A673 (cell line): ENCODE results near the gene NBAS. TPM values are rescaled to one million over a fixed set of nuclear protein-coding genes. Genes with fewer than 3 reads are reported as not detected.
"Not testable (repeated sequence)": the region's sequence is repeated elsewhere in the genome, so short reads cannot be mapped to it uniquely, and the experiment has no call there.

Experiments used
- BruUV-seq: library from RNA; stranded (reverse); fragments of 400-500 nt; replicated peaks from 2 replicates; lab custom pipeline; 2021; lab: Mats Ljungman, UMichigan
- CTCF ChIA-PET: fragments of 300-600 bp; sonication (Branson Sonifier 250); formaldehyde crosslinking; loops from one replicate; lab custom pipeline; 2022; ENCODE audit warnings: antibody characterized with exemption; lab: Charles Lee
- POLR2A ChIA-PET: fragments of 300-600 bp; sonication (Branson Sonifier 250); formaldehyde crosslinking; loops from one replicate; lab custom pipeline; 2022; ENCODE audit warnings: antibody characterized with exemption; ENCODE audit not compliant: low non-redundant PET; lab: Charles Lee
- DNase-seq: peaks from one replicate; pipeline ENCODE4 v3.0.0-alpha.2; 2015; ENCODE audit warnings: low spot score
- H3K27ac ChIP-seq: fragments of 200-600 bp; sonication (generic); 2 replicates; pipeline ENCODE4 v1.5.1; 2016; ENCODE audit warnings: mixed run types, low read depth, mild to moderate bottlenecking, mixed read lengths, antibody characterized with exemption, low read length; ENCODE audit not compliant: poor library complexity, severe bottlenecking
- H3K27me3 ChIP-seq: fragments of 200-600 bp; sonication (generic); replicated peaks from 2 replicates; pipeline ENCODE4 v1.6.1; 2017; ENCODE audit warnings: mixed run types, low read depth, mild to moderate bottlenecking, mixed read lengths, antibody characterized with exemption, low read length; ENCODE audit not compliant: insufficient read depth, poor library complexity
- H3K36me3 ChIP-seq: fragments of 200-600 bp; sonication (generic); 2 replicates; pipeline ENCODE4 v1.6.1; 2016; ENCODE audit warnings: mixed run types, mild to moderate bottlenecking, mixed read lengths, antibody characterized with exemption, low read length; ENCODE audit not compliant: insufficient read depth, poor library complexity, severe bottlenecking
- H3K4me1 ChIP-seq: fragments of 200-600 bp; sonication (generic); 2 replicates; pipeline ENCODE4 v1.6.1; 2017; ENCODE audit warnings: mixed run types, mild to moderate bottlenecking, mixed read lengths, antibody characterized with exemption, low read length; ENCODE audit not compliant: insufficient read depth, poor library complexity, severe bottlenecking
- H3K4me3 ChIP-seq: fragments of 200-600 bp; sonication (generic); 2 replicates; pipeline ENCODE4 v1.5.1; 2016; ENCODE audit warnings: low read depth, mixed run types, mild to moderate bottlenecking, mixed read lengths, low read length; ENCODE audit not compliant: poor library complexity, severe bottlenecking
- H3K9me3 ChIP-seq: fragments of 200-600 bp; sonication (generic); 2 replicates; pipeline ENCODE4 v1.6.1; 2016; ENCODE audit warnings: mixed run types, low read depth, mild to moderate bottlenecking, mixed read lengths, antibody characterized with exemption, low read length; ENCODE audit not compliant: poor library complexity, severe bottlenecking
- CTCF ChIP-seq: fragments of 300-800, 200-600 bp; sonication (generic); conservative IDR thresholded peaks from 2 replicates; pipeline ENCODE4 v1.5.1; 2017; ENCODE audit warnings: low read depth, mild to moderate bottlenecking, antibody characterized with exemption, low read length, moderate library complexity, mixed read lengths
- EZH2 ChIP-seq: fragments of 200-600 bp; sonication (generic); IDR thresholded peaks from 2 replicates; pipeline ENCODE4 v1.6.1; 2017; ENCODE audit warnings: borderline replicate concordance, low read depth, mild to moderate bottlenecking, mixed read lengths, antibody characterized with exemption, low read length; ENCODE audit not compliant: poor library complexity, severe bottlenecking
- intact Hi-C: fragments of 100-400 bp; cut with micrococcal nuclease; formaldehyde crosslinking; loops from one replicate; pipeline ENCODE4 v1.10.0; 2022; ENCODE audit not compliant: unreplicated experiment
- total RNA-seq: library from RNA; stranded (reverse); gene quantifications from 2 replicates; pipeline ENCODE4 v1.2.3, GENCODE V29; 2021

The NBAS gene
- total RNA-seq, 1 experiment from 2014 or later, result 38.7 TPM

- BruUV-seq, result no TSS peak
- H3K4me3 ChIP-seq, result no peak overlapping the region
- peaks cover 8% of the 10 kb centered on the region for H3K4me1 ChIP-seq
- POLR2A ChIA-PET, result no interaction called here
- DNase-seq, result no peak
- intact Hi-C loops, result no loop called here
- H3K9me3 ChIP-seq, result no peaks in the 10 kb centered on the region
- H3K36me3 ChIP-seq, result no peaks in the 10 kb centered on the region
- no peak overlapping the region for H3K27ac ChIP-seq
- no peaks in the 10 kb centered on the region for H3K27me3 ChIP-seq
- TF ChIP-seq CTCF, result no peak
- TF ChIP-seq EZH2, result no peak
- CTCF ChIA-PET, result no interaction called here
Measured at GRCh38 chr2:15218423-15219086, 342.6 kb downstream of the NBAS start.

- no peak overlapping the region for H3K4me3 ChIP-seq
- CTCF ChIA-PET, result no interaction called here
- H3K36me3 ChIP-seq, result no peaks in the 10 kb centered on the region
- BruUV-seq, result no TSS peak
- DNase-seq, result no peak
- no peaks in the 10 kb centered on the region for H3K27me3 ChIP-seq
- H3K4me1 ChIP-seq, result peaks cover 8% of the 10 kb centered on the region
- H3K9me3 ChIP-seq, result no peaks in the 10 kb centered on the region
- TF ChIP-seq CTCF, result no peak
- no peak for TF ChIP-seq EZH2
- H3K27ac ChIP-seq, result no peak overlapping the region
- intact Hi-C loops, result no loop called here
- POLR2A ChIA-PET, result no interaction called here
Measured at GRCh38 chr2:15212249-15212648, 348.9 kb downstream of the NBAS start.

GRCh38 chr2:15210542-15210941 is 350.6 kb downstream of the NBAS start:
- intact Hi-C loops, H3K4me1 ChIP-seq, POLR2A ChIA-PET, H3K4me3 ChIP-seq, DNase-seq, CTCF ChIA-PET, H3K27me3 ChIP-seq, H3K36me3 ChIP-seq, H3K27ac ChIP-seq, H3K9me3 ChIP-seq, BruUV-seq: not testable (repeated sequence)

GRCh38 chr2:15206419-15206818 is 354.7 kb downstream of the NBAS start:
- Histone ChIP-seq H3K9me3 (no peaks in the 10 kb centered on the region), H3K36me3 (no peaks in the 10 kb centered on the region), H3K27me3 (no peaks in the 10 kb centered on the region), H3K4me1 (no peaks in the 10 kb centered on the region), H3K27ac (no peak overlapping the region), H3K4me3 (no peak overlapping the region)
- intact Hi-C loops, result no loop called here
- TF ChIP-seq EZH2 (no peak), CTCF (no peak)
- DNase-seq, result no peak
- POLR2A ChIA-PET, result no interaction called here
- BruUV-seq, result no TSS peak
- CTCF ChIA-PET, result no interaction called here
